HG03460 (cell line): Measurements from ENCODE around the gene OR9A2.

Source experiments
- ATAC-seq: cut with Tn5 transposase; IDR thresholded peaks from one replicate; pipeline ENCODE4 v1.9.1; 2021; ENCODE audit not compliant: unreplicated experiment

OR9A2 gene

GRCh38 chr7:143027032-143027431 is at the start of gene OR9A2:
Gene OR9A2 (minus strand): TSS chr7:143027132. CDS start chr7:143027132, 0 bp downstream.
- no peak for ATAC-seq

DNA sequence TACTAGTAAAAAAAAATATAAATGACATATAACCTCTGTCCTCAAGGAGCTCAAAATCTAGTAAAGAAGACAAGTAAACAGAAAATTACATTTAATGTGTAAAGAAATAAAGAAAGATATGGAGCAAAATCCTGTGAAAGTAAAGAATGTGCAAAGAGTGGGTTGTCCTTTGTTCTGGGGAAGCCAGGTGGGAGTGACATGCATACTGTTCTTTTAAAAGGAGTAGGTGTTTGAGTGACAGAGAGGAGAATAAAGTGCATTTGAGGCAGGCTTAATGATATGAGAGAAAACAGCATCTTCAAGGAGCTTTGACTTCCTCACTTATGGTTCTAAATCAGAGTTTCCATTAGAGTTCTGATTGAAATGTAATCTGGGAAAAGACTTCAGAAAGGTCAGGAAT is 47.2 kb upstream of the OR9A2 start:
- no peak for ATAC-seq

GRCh38 chr7:143073556-143073955 is 46.6 kb upstream of the OR9A2 start:
- ATAC-seq: no peak

GRCh38 chr7:143069912-143070500 is 43.1 kb upstream of the OR9A2 start:
- ATAC-seq: no peak

DNA sequence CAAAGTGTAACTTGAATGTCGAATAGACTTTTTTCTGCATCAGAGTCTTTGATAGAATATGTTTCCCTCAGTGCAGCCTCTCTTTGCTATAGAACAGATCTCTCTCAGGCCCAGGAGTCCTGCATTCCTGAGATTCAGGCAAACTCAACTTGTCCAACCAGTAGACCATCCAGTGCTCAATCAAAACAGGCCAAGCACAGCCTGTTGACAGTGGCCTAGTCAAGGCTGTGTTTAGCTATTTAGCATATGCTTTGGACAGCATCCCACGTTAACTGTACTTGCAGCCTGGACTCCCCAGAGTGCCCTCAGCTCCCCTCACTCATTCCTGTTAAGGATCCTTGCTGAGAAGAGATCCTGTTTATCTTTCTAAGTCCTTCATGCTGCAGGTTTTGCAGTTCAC is 41.5 kb upstream of the OR9A2 start:
- no peak for ATAC-seq

DNA sequence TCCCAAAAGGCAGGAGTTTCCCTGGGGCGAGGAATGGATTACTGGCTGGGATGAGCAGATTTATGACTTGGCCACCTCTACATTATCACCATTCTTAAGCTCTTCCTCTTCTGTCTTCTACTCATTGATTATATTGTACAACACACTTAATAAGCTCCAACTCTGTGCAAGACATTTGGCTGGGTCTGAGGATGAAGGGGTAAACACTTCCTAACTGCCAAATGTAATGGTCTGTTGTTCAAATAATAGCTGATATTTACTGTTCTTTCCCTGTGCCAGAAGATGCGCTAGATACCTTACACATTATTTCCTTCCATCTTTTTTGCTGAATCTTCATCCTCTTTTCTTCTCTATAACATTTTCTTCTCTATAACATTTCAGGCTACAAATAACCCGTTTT is 36.8 kb upstream of the OR9A2 start:
- no peak for ATAC-seq

GRCh38 chr7:143055754-143056153 is 28.8 kb upstream of the OR9A2 start:
- no peak for ATAC-seq

- no peak for ATAC-seq
Observed at GRCh38 chr7:143054621-143055020, 27.7 kb upstream of the OR9A2 start.

- no peak for ATAC-seq
Observed at GRCh38 chr7:143052041-143052440, 25.1 kb upstream of the OR9A2 start, which contains the start of gene OR6V1. Gene OR6V1 (plus strand): TSS chr7:143052341. CDS start chr7:143052341, 0 bp downstream.

DNA sequence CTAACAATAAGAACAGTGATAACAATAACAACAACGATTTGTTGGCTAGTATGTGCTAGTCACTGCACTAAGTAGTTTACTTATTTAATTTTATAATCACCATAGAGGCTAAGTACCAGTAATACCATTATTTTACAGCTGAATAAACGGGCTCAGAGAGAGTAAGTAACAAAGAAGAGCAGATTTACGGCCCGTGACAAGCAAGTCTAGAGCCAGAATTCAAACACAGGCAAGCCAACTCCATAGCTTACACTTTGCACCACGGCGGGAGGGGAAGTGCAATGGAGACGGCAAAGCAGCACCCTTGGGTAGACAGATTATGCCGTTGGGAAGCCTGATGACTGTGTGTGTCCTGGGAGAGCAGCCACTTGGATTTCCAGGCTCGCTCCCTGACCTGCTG is 24.0 kb upstream of the OR9A2 start:
- ATAC-seq: no peak

DNA sequence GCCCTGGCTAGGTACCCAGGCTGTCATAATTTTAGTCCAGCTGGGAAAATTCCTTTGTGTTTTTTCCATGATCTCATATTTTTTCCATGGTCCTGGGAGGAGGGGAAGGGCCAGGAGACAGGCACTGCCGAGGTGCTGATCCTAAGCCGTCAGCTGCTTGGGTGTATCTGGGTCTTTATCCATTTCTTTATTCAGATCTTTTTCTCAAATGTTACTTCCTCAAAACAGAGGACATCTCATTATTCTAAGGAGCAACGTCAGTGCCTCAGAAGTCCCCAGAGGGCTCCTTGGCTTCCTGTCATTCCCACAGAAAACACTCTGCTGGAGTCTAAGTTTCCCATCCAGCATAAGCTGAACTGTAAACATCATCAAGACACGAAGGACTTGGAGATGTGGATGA is 22.4 kb upstream of the OR9A2 start:
- no peak for ATAC-seq

GRCh38 chr7:143048827-143049226 is 21.9 kb upstream of the OR9A2 start:
- no peak for ATAC-seq

- ATAC-seq: no peak
Observed at GRCh38 chr7:143047326-143047725, 20.4 kb upstream of the OR9A2 start.

- no peak for ATAC-seq
Observed at GRCh38 chr7:143046426-143046851, 19.5 kb upstream of the OR9A2 start.

GRCh38 chr7:143043391-143043790 is 16.5 kb upstream of the OR9A2 start:
- no peak for ATAC-seq

- ATAC-seq: no peak
Observed at GRCh38 chr7:143042790-143043271, 15.9 kb upstream of the OR9A2 start.

- no peak for ATAC-seq
Observed at GRCh38 chr7:143042159-143042789, 15.3 kb upstream of the OR9A2 start.

DNA sequence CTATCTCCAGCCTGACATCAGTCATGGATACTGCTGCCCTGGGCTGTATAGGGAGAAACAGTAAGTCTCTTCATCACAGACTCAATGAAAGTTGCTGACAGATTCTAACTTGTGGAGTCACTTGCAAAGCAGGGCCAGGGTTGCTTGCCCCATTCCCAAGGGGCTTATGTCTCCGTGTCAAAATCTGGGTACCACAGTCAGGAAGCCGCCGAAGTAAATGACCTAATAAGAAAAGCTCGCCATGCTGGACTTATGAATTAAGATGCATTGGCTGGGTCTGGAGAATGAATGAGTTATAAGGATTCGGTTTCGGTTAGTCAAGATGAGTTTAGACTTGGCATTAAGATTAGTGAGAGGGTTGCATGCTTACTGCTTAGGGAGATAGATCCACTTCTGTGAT is 14.4 kb upstream of the OR9A2 start:
- ATAC-seq: no peak

GRCh38 chr7:143040209-143040715 is 13.3 kb upstream of the OR9A2 start:
- no peak for ATAC-seq

DNA sequence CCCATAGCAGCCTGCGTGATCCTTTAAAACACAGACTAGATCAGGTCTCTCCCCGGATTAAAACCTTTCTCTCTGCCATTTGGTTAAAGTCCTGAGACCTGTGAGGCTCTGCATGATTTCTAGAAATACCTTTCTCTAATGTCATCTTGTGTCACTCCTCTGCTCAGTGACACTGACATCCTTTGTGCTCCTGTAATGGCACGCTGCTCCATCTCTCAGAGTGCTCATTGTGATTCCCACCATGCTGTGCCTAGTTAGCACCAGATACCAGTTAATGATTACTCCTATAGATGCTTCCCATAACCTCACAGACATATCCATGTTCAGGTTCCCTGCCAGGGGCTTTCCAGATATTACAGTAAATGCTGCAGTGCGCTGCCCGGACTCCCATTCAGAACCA is 11.7 kb upstream of the OR9A2 start:
- no peak for ATAC-seq

DNA sequence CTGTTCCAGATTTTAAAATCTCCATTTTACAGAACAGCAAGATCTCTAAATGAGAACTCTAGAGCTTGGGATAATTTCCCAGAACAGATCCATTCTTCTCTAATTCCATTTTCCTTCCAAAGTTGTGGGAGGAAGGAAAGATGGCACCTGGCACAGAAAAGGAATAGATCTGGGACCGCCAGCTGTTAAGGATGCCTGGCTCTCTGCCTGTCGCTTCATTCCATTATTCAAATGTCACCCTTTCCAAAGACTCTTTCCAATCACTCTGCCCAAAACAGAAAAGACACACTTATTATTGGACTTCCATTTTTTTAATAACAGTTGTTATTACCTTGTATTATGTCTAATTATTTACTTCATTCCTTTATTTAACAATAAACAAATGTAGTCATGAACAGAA is 751 bp upstream of the OR9A2 start:
- ATAC-seq: no peak

DNA sequence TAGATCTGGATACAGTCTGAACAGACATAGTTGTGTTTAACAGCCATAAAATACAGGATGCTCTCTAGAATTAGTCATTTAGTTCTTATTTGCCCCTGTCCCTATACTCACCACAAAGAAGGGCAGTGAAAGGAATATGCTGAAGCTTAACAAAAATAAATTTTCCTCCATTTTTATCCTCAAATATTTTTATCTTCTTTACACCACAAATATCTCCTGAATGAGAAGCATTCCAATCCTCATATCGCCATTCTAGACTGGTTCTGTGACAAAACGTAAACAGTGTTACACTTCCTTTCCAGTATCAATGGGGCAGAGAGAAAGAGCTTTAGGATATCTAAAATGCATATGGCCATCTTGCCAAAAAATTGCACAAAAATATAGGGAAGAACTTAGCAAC is 1.6 kb downstream of the OR9A2 start:
- ATAC-seq: no peak

GRCh38 chr7:143023047-143023446 is 3.9 kb downstream of the OR9A2 start:
- ATAC-seq: no peak
